ENCODE data around the gene TFDP2. TPM values are rescaled to one million over a fixed set of nuclear protein-coding genes. Genes with fewer than 3 reads are reported as not detected.
"Not testable (repeated sequence)": the region's sequence is repeated elsewhere in the genome, so short reads cannot be mapped to it uniquely, and the experiment has no call there.

TFDP2 gene
- total and polyA plus RNA-seq, 12 donors = 11.0 to 77.8 (median 54.3) TPM

GRCh38 chr3:142097099-142097843, 52.1 kb downstream of the TFDP2 start:
- Histone ChIP-seq H3K27ac (no peak overlapping the region), H3K9me3 (no peaks in the 10 kb centered on the region), H3K36me3 (peaks cover 0 to 2% (median 0%) of the 10 kb centered on the region in 9 donors), H3K4me1 (no peaks in the 10 kb centered on the region), H3K27me3 (no peaks in the 10 kb centered on the region), H3K4me3 (no peak overlapping the region)
- intact Hi-C loops (cut with DNase I) = no loop called here
- TF ChIP-seq CTCF (IDR thresholded peaks at IDR 0.05) = no peak
- 97 to 98% methylated on average over 4 of the region's 4 CpGs for WGBS, 2 donors
- ATAC-seq (no peak), DNase-seq (no peak)

DNA sequence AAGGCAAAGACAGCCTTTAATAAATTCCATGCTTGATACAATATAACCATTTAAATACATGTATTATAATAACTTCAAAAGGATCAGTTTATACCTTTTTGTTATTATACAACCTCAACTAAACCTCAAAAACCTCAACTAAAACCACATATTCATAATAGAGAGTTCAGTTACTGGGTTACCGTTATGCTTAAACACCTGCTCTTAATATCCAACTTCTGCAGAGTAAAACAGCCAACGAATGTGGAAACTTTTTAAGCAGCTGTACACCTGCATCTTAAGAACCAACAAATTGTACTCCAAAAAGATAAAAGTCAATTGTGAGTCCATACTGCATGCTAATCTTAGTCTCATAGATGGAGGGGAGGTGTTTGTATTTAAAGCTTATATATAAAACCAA, 53.5 kb downstream of the TFDP2 start:
- Histone ChIP-seq H3K27ac (no peak overlapping the region), H3K4me1 (no peaks in the 10 kb centered on the region), H3K4me3 (no peak overlapping the region), H3K27me3 (no peaks in the 10 kb centered on the region), H3K36me3 (peaks cover 0 to 3% (median 0%) of the 10 kb centered on the region in 9 donors), H3K9me3 (no peaks in the 10 kb centered on the region)
- intact Hi-C loops (cut with DNase I) = no loop called here
- WGBS, 2 donors = 85 to 88% methylated on average over 2 of the region's 2 CpGs
- no peak for TF ChIP-seq CTCF (IDR thresholded peaks at IDR 0.05)
- DNase-seq = no peak
- ATAC-seq = no peak

DNA sequence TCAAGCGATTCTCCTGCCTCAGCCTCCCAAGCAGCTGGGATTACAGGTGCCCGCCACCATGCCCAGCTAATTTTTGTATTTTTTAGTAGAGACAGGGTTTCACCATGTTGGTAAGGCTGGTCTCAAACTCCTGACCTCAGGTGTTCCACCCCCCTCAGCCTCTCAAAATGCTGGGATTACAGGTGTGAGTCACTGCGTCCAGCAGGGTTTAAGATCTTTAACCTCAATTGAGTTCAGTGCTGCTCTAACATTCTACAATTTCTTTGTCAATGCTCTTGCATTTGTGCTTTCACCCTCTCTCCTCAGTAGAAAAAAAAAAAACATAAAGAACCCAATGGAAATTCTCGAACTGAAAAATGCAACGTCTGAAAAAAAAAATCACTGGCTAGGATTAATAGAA, 60.4 kb downstream of the TFDP2 start:
- H3K4me3 ChIP-seq; ATAC-seq; H3K4me1 ChIP-seq; H3K36me3 ChIP-seq; H3K9me3 ChIP-seq; H3K27me3 ChIP-seq; intact Hi-C loops (cut with DNase I); H3K27ac ChIP-seq; DNase-seq: not testable (repeated sequence)
- WGBS, 2 donors = 86 to 92% methylated on average over 5 of the region's 5 CpGs

- Histone ChIP-seq H3K27me3 (no peaks in the 10 kb centered on the region), H3K4me3 (no peak overlapping the region), H3K36me3 (peaks cover 0 to 3% (median 0%) of the 10 kb centered on the region in 9 donors), H3K9me3 (peaks cover 0 to 13% (median 0%) of the 10 kb centered on the region in 11 donors), H3K27ac (no peak overlapping the region), H3K4me1 (no peaks in the 10 kb centered on the region)
- DNase-seq (no peak), ATAC-seq (no peak)
- 81 to 85% methylated on average over 5 of the region's 5 CpGs for WGBS, 2 donors
- intact Hi-C loops (cut with DNase I) = no loop called here
- no peak for TF ChIP-seq CTCF (IDR thresholded peaks at IDR 0.05)
These were observed 60.8 kb downstream of the TFDP2 start for GRCh38 chr3:142088522-142088921.

DNA sequence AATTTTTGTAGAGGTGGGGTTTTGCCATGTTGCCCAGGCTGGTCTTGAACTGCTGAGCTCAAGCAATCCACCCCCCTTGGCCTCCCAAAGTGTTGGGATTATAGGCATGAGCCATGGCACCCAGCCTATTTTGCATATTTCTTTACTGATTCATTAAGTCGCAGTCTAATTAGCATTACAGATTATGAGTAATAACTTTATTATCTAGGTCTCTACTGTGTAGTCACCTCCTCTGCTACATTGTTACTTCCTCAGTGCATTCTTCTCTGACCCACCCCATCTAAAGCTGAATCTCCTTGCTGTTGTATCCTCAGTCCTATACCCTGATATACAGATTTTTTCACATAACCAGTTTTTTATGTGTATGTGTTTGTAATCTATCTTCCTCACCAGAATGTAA, 61.7 kb downstream of the TFDP2 start:
- 93 to 96% methylated on average over 1 of the region's 1 CpG for WGBS, 2 donors
- Histone ChIP-seq H3K27me3 (no peaks in the 10 kb centered on the region), H3K36me3 (peaks cover 0 to 3% (median 0%) of the 10 kb centered on the region in 9 donors), H3K4me1 (no peaks in the 10 kb centered on the region), H3K4me3 (no peak overlapping the region), H3K27ac (no peak overlapping the region), H3K9me3 (peaks cover 0 to 20% (median 0%) of the 10 kb centered on the region in 11 donors)
- intact Hi-C loops (cut with DNase I) = no loop called here
- no peak for ATAC-seq
- no peak for DNase-seq
- TF ChIP-seq CTCF (IDR thresholded peaks at IDR 0.05) = no peak
